ENCODE measurements around the gene ZNF446.

DNA sequence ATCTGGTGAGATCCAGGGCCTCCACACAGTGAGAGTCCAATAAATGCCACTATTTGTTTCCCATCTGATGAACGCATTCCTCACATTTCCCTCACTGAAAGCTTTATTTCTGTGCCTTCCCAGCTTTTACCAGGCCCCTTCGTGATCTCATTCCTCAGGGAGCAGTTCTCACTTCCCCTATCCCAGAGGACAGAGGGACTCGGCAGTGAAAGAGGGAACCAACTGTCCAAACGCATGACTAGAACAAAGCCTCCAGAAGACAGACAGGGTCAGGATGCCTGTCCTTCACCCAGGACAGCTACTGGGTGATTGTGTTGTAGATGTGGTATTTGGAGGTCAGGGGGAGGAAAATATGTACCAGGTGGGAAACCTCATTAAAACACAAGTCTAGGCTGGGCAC, 45.5 kb downstream of the ZNF446 start:
- no peak for TF ChIP-seq POLR2A (IDR thresholded peaks at IDR 0.05; ENCODE audit: low read depth, low read length)
- TF ChIP-seq CBFB (IDR thresholded peaks at IDR 0.05; ENCODE audit: low read depth), result no peak
